OCI-LY7 (cell line): ENCODE measurements around the gene ABCA2. TPM values are rescaled to one million over a fixed set of nuclear protein-coding genes. Genes with fewer than 3 reads are reported as not detected.

ENCODE experiments used
- BruUV-seq: library from RNA; stranded (reverse); fragments of 400-500 nt; replicated peaks from 2 replicates; lab custom pipeline; 2021; lab: Mats Ljungman, UMichigan
- CTCF ChIA-PET: fragments of 300-600 bp; sonication (Branson Sonifier 250); formaldehyde crosslinking; loops from one replicate; lab custom pipeline; 2022; ENCODE audit warnings: antibody characterized with exemption; ENCODE audit not compliant: unreplicated experiment; lab: Charles Lee
- POLR2A ChIA-PET: fragments of 300-600 bp; sonication (Branson Sonifier 250); formaldehyde crosslinking; loops from one replicate; lab custom pipeline; 2022; ENCODE audit warnings: antibody characterized with exemption; lab: Charles Lee
- DNase-seq: peaks from one replicate; pipeline ENCODE4 v3.0.0-alpha.2; 2015; ENCODE audit warnings: low spot score
- H2AFZ ChIP-seq: fragments of 200-600 bp; sonication (generic), shearing (Covaris generic); 2 replicates; pipeline ENCODE4 v1.6.1; 2014; ENCODE audit warnings: mild to moderate bottlenecking, antibody characterized with exemption, low read length, moderate library complexity
- H3K27ac ChIP-seq: fragments of 200-600 bp; sonication (generic); 2 replicates; pipeline ENCODE4 v1.5.1; 2014; ENCODE audit warnings: mixed run types, low read depth, mild to moderate bottlenecking, moderate library complexity, low read length, inconsistent platforms; ENCODE audit not compliant: poor library complexity, severe bottlenecking
- H3K36me3 ChIP-seq: fragments of 200-600 bp; sonication (generic); 2 replicates; pipeline ENCODE4 v1.6.1; 2014; ENCODE audit warnings: mild to moderate bottlenecking, antibody characterized with exemption, low read length, moderate library complexity, mixed read lengths; ENCODE audit not compliant: insufficient read depth
- H3K4me1 ChIP-seq: fragments of 200-600 bp; sonication (generic); 2 replicates; pipeline ENCODE4 v1.5.1; 2014; ENCODE audit warnings: mild to moderate bottlenecking, low read length; ENCODE audit not compliant: insufficient read depth, poor library complexity, severe bottlenecking
- H3K4me2 ChIP-seq: fragments of 200-600 bp; sonication (generic); 2 replicates; pipeline ENCODE4 v1.6.1; 2014; ENCODE audit warnings: mild to moderate bottlenecking, low read length
- H3K4me3 ChIP-seq: fragments of 200-600 bp; sonication (generic); 2 replicates; pipeline ENCODE4 v1.5.1; 2014; ENCODE audit warnings: mild to moderate bottlenecking, low read depth, low read length; ENCODE audit not compliant: poor library complexity, severe bottlenecking
- H3K79me2 ChIP-seq: fragments of 200-600 bp; sonication (generic); 2 replicates; pipeline ENCODE4 v1.6.1; 2016; ENCODE audit warnings: low read depth, mild to moderate bottlenecking, low read length, moderate library complexity, mixed read lengths; ENCODE audit not compliant: insufficient read depth
- H3K9me2 ChIP-seq: fragments of 200-600 bp; sonication (generic); 2 replicates; pipeline ENCODE4 v1.6.1; 2016; ENCODE audit warnings: mild to moderate bottlenecking, low read length, mixed read lengths; ENCODE audit not compliant: insufficient read depth
- H3K9me3 ChIP-seq: fragments of 200-600 bp; sonication (generic); 2 replicates; pipeline ENCODE4 v1.6.1; 2014; ENCODE audit warnings: mild to moderate bottlenecking, mixed run types, low read length, mixed read lengths
- H4K20me1 ChIP-seq: fragments of 200-600 bp; sonication (generic); 2 replicates; pipeline ENCODE4 v1.6.1; 2014; ENCODE audit warnings: mild to moderate bottlenecking, antibody characterized with exemption, low read length, moderate library complexity, mixed read lengths; ENCODE audit not compliant: insufficient read depth
- CTCF ChIP-seq: fragments of 200-600 bp; sonication (generic); conservative IDR thresholded peaks from 2 replicates; pipeline ENCODE4 v1.5.1; 2014; ENCODE audit warnings: mild to moderate bottlenecking, antibody characterized with exemption, low read length, moderate library complexity, mixed read lengths
- EZH2phosphoT487 ChIP-seq: fragments of 200-600 bp; sonication (generic); IDR thresholded peaks from 2 replicates; pipeline ENCODE4 v1.6.1; 2018; ENCODE audit warnings: low read depth, borderline replicate concordance, mild to moderate bottlenecking, mixed run types, antibody characterized with exemption, low read length, moderate library complexity, mixed read lengths
- intact Hi-C: fragments of 100-400 bp; cut with micrococcal nuclease; formaldehyde crosslinking; loops from one replicate; pipeline ENCODE4 v1.10.0; 2022; ENCODE audit not compliant: unreplicated experiment
- total RNA-seq, 2 experiments: library from RNA; depleted of rRNA in 1 of 2; stranded (reverse); fragments of >200 nt in 1 of 2; shearing (Covaris generic) in 1 of 2; gene quantifications; 2 replicates each; pipeline ENCODE4 v1.2.3, GENCODE V29; 2014 to 2022

Gene ABCA2
- total RNA-seq, 2 experiments from 2014 or later = 4.1 to 10.6 TPM

GRCh38 chr9:136982232-136983051 is 45.6 kb downstream of the ABCA2 start, which contains the start of gene LCNL1:
Gene LCNL1, plus strand, starts transcription at chr9:136982993. Its CDS starts 594 bp downstream, at chr9:136983587.
- H3K79me2 ChIP-seq = no peaks in the 10 kb centered on the region
- no peaks in the 10 kb centered on the region for H4K20me1 ChIP-seq
- no peak within 1 kb of the TSS for H2AFZ ChIP-seq
- no peak for DNase-seq
- TF ChIP-seq CTCF = no peak
- no peak for TF ChIP-seq EZH2phosphoT487
- no peak within 1 kb of the TSS for H3K4me3 ChIP-seq
- H3K9me2 ChIP-seq = no peaks in the 10 kb centered on the region
- H3K36me3 ChIP-seq = no peaks in the 10 kb centered on the region
- H3K9me3 ChIP-seq = no peaks in the 10 kb centered on the region
- no peak within 1 kb of the TSS for H3K4me2 ChIP-seq
- intact Hi-C loops = no loop called here
- no peak within 1 kb of the TSS for H3K27ac ChIP-seq
- H3K4me1 ChIP-seq = no peaks in the 10 kb centered on the region
- no TSS peak for BruUV-seq
- POLR2A ChIA-PET = interaction anchor here (1.6 kb wide), 1 partner anchor 10 kb away, joined by 5 read pairs; the partner anchor contains the start of gene PAXX
- CTCF ChIA-PET = no interaction called here

DNA sequence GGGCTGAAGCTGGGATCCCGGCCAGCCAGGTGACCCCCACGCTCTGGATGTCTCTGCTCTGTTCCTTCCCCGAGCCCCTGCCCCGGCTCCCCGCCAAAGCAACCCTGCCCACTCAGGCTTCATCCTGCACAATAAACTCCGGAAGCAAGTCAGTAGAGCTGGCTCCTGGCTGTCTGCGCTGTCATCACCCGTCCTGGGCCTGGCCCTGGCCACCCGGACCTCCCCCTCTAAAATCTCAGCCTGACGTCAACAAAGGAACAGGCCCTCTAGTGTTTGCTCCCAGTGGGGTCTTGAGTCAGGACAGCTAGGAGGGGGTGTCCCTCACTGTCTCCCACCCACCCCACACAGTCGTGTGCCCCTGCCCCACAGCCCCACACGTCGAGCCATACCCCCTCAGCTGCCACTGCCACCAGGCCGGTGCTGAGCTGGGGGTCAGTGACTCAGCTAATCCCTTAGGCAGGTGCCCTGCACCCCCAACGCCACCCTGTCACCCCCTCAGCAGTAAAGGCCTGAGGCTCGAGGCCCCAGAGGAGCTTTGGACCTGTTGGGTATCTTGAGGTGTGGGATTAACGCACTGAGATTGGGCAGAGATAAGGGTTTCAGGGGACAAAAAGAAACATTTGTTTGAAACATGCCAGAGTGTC is 46.3 kb downstream of the ABCA2 start:
- CTCF ChIA-PET = no interaction called here

More for the DNA sequence above, 46.3 kb downstream of the ABCA2 start:
- BruUV-seq = no TSS peak
- intact Hi-C loops = no loop called here
- POLR2A ChIA-PET = interaction anchor here (1.6 kb wide), 1 partner anchor 11 kb away, joined by 5 read pairs; the partner anchor contains the start of gene PAXX
- H3K4me3 ChIP-seq = no peak overlapping the region
- H3K4me1 ChIP-seq = no peaks in the 10 kb centered on the region
- H3K27ac ChIP-seq = no peak overlapping the region
- TF ChIP-seq EZH2phosphoT487 (no peak), CTCF (no peak)
- no peak overlapping the region for H2AFZ ChIP-seq
- DNase-seq = no peak
- H3K9me3 ChIP-seq = no peaks in the 10 kb centered on the region
- H3K4me2 ChIP-seq = no peak overlapping the region
- no peaks in the 10 kb centered on the region for H3K36me3 ChIP-seq
- H3K9me2 ChIP-seq = no peaks in the 10 kb centered on the region
- H4K20me1 ChIP-seq = no peaks in the 10 kb centered on the region
- H3K79me2 ChIP-seq = no peaks in the 10 kb centered on the region
